ENCODE measurements around the gene KRT79.

GRCh38 chr12:52802442-52802841, 31.7 kb downstream of the KRT79 start:
- TF ChIP-seq, protein P1, sequence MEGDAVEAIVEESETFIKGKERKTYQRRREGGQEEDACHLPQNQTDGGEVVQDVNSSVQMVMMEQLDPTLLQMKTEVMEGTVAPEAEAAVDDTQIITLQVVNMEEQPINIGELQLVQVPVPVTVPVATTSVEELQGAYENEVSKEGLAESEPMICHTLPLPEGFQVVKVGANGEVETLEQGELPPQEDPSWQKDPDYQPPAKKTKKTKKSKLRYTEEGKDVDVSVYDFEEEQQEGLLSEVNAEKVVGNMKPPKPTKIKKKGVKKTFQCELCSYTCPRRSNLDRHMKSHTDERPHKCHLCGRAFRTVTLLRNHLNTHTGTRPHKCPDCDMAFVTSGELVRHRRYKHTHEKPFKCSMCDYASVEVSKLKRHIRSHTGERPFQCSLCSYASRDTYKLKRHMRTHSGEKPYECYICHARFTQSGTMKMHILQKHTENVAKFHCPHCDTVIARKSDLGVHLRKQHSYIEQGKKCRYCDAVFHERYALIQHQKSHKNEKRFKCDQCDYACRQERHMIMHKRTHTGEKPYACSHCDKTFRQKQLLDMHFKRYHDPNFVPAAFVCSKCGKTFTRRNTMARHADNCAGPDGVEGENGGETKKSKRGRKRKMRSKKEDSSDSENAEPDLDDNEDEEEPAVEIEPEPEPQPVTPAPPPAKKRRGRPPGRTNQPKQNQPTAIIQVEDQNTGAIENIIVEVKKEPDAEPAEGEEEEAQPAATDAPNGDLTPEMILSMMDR (IDR thresholded peaks at IDR 0.05) = no peak
- TF ChIP-seq POLR2A (IDR thresholded peaks at IDR 0.05) (no peak), POLR2AphosphoS5 (IDR thresholded peaks at IDR 0.05; ENCODE audit: insufficient read depth in 1 of 2, low read depth in 1 of 2) (no peak)

Data from vagina (tissue), 2 donors.